ENCODE data around the gene COL11A2. TPM values are rescaled to one million over a fixed set of nuclear protein-coding genes. Genes with fewer than 3 reads are reported as not detected.

The COL11A2 gene
- total RNA-seq, 2 donors from 2014 or later, result 1.1 to 1.3 TPM

Other genes with a start within 250 kb of the COL11A2 start
- 10 to 100 TPM; 16.9 to 73.0 TPM for gene HLA-DMA, start 239.4 kb downstream of the COL11A2 start, total RNA-seq
- 100 to 1,000 TPM; 347 to 352 TPM for gene BRD2, start 223.9 kb downstream of the COL11A2 start, total RNA-seq
- gene HLA-DOA, start 182.9 kb downstream of the COL11A2 start, total RNA-seq, result 10 to 100 TPM in 1 of 2 donors, under 1 TPM in 1; 0.86 to 22.1 TPM
- 100 to 1,000 TPM in 1 of 2 donors, 10 to 100 TPM in 1; 33.8 to 145 TPM for gene HLA-DPA1, start 118.8 kb downstream of the COL11A2 start, total RNA-seq
- gene HLA-DPB1, start 116.5 kb downstream of the COL11A2 start, total RNA-seq, result 10 to 100 TPM; 14.7 to 93.6 TPM
- gene RXRB, start 8.2 kb upstream of the COL11A2 start, total RNA-seq, result 10 to 100 TPM; 43.9 to 50.4 TPM
- gene SLC39A7, start 8.4 kb upstream of the COL11A2 start, total RNA-seq, result 100 to 1,000 TPM in 1 of 2 donors, 10 to 100 TPM in 1; 91.5 to 102 TPM
- 1 to 10 TPM; 3.3 to 6.2 TPM for gene HSD17B8, start 12.2 kb upstream of the COL11A2 start, total RNA-seq
- gene RING1, start 16.0 kb upstream of the COL11A2 start, total RNA-seq, result 10 to 100 TPM; 31.1 to 35.5 TPM
- 10 to 100 TPM; 48.6 to 76.5 TPM for gene VPS52, start 79.4 kb upstream of the COL11A2 start, total RNA-seq
- gene RPS18, start 79.6 kb upstream of the COL11A2 start, total RNA-seq, result 1,000 to 10,000 TPM; 1,431 to 1,446 TPM
- 10 to 100 TPM; 10.1 to 11.2 TPM for gene B3GALT4, start 84.7 kb upstream of the COL11A2 start, total RNA-seq
- gene WDR46, start 96.8 kb upstream of the COL11A2 start, total RNA-seq, result 100 to 1,000 TPM in 1 of 2 donors, 10 to 100 TPM in 1; 81.8 to 148 TPM
- gene PFDN6, start 97.1 kb upstream of the COL11A2 start, total RNA-seq, result 10 to 100 TPM; 72.0 to 76.8 TPM
- 10 to 100 TPM; 38.1 to 51.4 TPM for gene RGL2, start 106.5 kb upstream of the COL11A2 start, total RNA-seq
- gene TAPBP, start 121.6 kb upstream of the COL11A2 start, total RNA-seq, result 100 to 1,000 TPM; 243 to 346 TPM
- 10 to 100 TPM in 1 of 2 donors, 1 to 10 TPM in 1; 6.9 to 13.2 TPM for gene ZBTB22, start 125.3 kb upstream of the COL11A2 start, total RNA-seq
- gene DAXX, start 130.5 kb upstream of the COL11A2 start, total RNA-seq, result 10 to 100 TPM; 80.5 to 99.5 TPM
- gene KIFC1, start 199.4 kb upstream of the COL11A2 start, total RNA-seq, result 100 to 1,000 TPM in 1 of 2 donors, 10 to 100 TPM in 1; 52.9 to 115 TPM
- gene PHF1, start 218.5 kb upstream of the COL11A2 start, total RNA-seq, result 10 to 100 TPM; 46.5 to 66.6 TPM
- 100 to 1,000 TPM; 106 to 156 TPM for gene CUTA, start 225.6 kb upstream of the COL11A2 start, total RNA-seq
- gene SYNGAP1, start 227.6 kb upstream of the COL11A2 start, total RNA-seq, result 10 to 100 TPM; 17.7 to 77.0 TPM

All from natural killer cell treated with Interleukin-12 subunit alpha and Interleukin-12 subunit beta and Interleukin-15 and Interleukin-18, amount 100 ng/mL, for 72 hours (primary cell).